Esophagus muscularis mucosa (tissue), 4 donors: ENCODE data around the gene SLC2A5. TPM values are rescaled to one million over a fixed set of nuclear protein-coding genes. Genes with fewer than 3 reads are reported as not detected.

Experiments
- DNase-seq: peaks from one replicate; pipeline ENCODE4 v3.0.0-alpha.2; 2017; ENCODE audit errors: extremely low spot score
- H3K27ac ChIP-seq, 4 donors: fragments of 200-600 bp; sonication (generic); replicated peaks in 1 of 4; 1 replicate in 3 of 4; 2 replicates in 1 of 4; pipeline ENCODE4 v1.5.1; 2016 to 2019; ENCODE audit warnings: mild to moderate bottlenecking in 1 of 4
- H3K27me3 ChIP-seq, 4 donors: fragments of 200-600 bp; sonication (generic); one replicate each; pipeline versions ENCODE4 v1.5.1 to v1.6.0; 2016 to 2019
- H3K36me3 ChIP-seq, 4 donors: fragments of 200-600 bp; sonication (generic); one replicate each; pipeline ENCODE4 v1.5.1; 2016 to 2019
- H3K4me1 ChIP-seq, 4 donors: fragments of 200-600 bp; sonication (generic); one replicate each; pipeline ENCODE4 v1.5.1; 2016 to 2019
- H3K4me3 ChIP-seq, 4 donors: fragments of 200-600 bp; sonication (generic); 1 replicate in 2 of 4; 2 replicates in 2 of 4; pipeline ENCODE4 v1.5.1; 2016 to 2019; ENCODE audit warnings: mild to moderate bottlenecking in 4 of 4, moderate library complexity in 1 of 4
- H3K9me3 ChIP-seq, 4 donors: fragments of 200-600 bp; sonication (generic); 1 replicate in 3 of 4; 2 replicates in 1 of 4; pipeline ENCODE4 v1.5.1; 2016 to 2019
- CTCF ChIP-seq, 3 experiments: fragments of 200-600 bp in 2 of 3; fragments of 450-650 bp in 1 of 3; sonication (generic) in 2 of 3; IDR thresholded peaks; one replicate each; pipeline ENCODE4 v1.5.1; 2017 to 2019; ENCODE audit warnings: antibody characterized with exemption in 3 of 3, mild to moderate bottlenecking in 2 of 3, moderate library complexity in 1 of 3
- EP300 ChIP-seq: sonication (generic); formaldehyde crosslinking; IDR thresholded peaks from one replicate; pipeline ENCODE4 v1.6.1; 2017; ENCODE audit warnings: antibody characterized with exemption
- POLR2A ChIP-seq: fragments of 450-650 bp; IDR thresholded peaks from one replicate; pipeline ENCODE4 v1.6.1; 2017; ENCODE audit warnings: antibody characterized with exemption, moderate library complexity, mild to moderate bottlenecking, low read depth
- POLR2AphosphoS5 ChIP-seq, 2 donors: sonication (generic); formaldehyde crosslinking; IDR thresholded peaks; one replicate each; pipeline ENCODE4 v1.6.1; 2017; ENCODE audit warnings: antibody characterized with exemption in 2 of 2
- WGBS: methylation state at CpG from one replicate; pipeline ENCODE4 v1.1.5; 2018; 5-methylcytosine and 5-hydroxymethylcytosine counted together
- intact Hi-C: fragments of 100-400 bp; cut with DNase I; formaldehyde crosslinking; loops from one replicate; pipeline ENCODE4 v1.15.1; 2023
- total RNA-seq, 4 donors: library from RNA; depleted of rRNA; stranded (reverse); fragments of >200 nt; gene quantifications; one replicate each; pipeline versions ENCODE4 v1.1.0 to v1.2.1, GENCODE V29; 2016

SLC2A5 gene
- total RNA-seq, 4 donors from 2014 or later, result 0.06 to 2.0 (median 0.57) TPM; not detected in 1

DNA sequence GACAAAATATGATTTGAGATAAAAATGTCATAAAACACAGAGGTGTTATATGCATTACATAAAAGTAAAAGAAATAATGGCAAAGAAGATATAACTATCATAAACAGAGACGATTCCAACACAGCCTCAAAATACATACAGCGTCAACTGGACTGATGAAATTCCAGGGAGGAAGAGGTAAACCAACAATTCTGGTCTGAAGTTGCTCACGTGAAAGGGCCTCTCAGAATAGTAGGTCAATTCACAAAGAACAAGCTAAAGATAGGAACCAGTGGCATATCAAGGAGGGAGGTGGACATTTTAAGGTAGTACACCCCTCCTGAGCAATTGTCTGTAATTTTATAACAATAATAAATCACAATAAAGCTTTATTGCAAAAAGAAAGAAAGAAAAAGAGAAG lies 18.6 kb downstream of the SLC2A5 start:
- DNase-seq, result no peak
- H3K27me3 ChIP-seq, result no peaks in the 10 kb centered on the region
- H3K4me3 ChIP-seq, result no peak overlapping the region
- no peak overlapping the region for H3K27ac ChIP-seq
- 64% methylated on average over 3 of the region's 3 CpGs for WGBS
- H3K4me1 ChIP-seq, result no peaks in the 10 kb centered on the region
- H3K9me3 ChIP-seq, result no peaks in the 10 kb centered on the region
- TF ChIP-seq POLR2A (no peak), CTCF (IDR thresholded peaks at IDR 0.05) (no peak), POLR2AphosphoS5 (IDR thresholded peaks at IDR 0.05) (no peak), EP300 (no peak)
- intact Hi-C loops, result no loop called here
- H3K36me3 ChIP-seq, result no peaks in the 10 kb centered on the region

DNA sequence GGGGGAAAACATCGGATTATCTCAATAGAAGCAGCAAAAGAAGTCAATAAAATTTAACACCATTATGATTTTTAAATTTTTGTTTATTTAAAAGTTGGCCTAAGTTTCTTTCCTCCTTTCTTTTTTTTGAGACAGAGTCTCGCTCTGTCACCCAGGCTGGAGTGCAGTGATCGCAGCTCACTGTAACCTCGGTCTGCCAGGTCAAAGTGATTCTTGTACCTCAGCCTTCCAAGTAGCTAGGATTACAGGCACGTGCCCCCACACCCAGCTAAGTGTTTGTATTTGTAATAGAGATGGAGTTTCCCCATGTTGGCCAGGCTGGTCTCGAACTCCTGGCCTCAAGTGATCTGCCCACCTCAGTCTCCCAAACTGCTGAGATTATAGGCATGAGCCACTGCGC lies 20.9 kb downstream of the SLC2A5 start:
- TF ChIP-seq EP300 (no peak), CTCF (IDR thresholded peaks at IDR 0.05) (no peak), POLR2A (no peak), POLR2AphosphoS5 (IDR thresholded peaks at IDR 0.05) (no peak)
- no peak for DNase-seq
- Histone ChIP-seq H3K27ac (no peak overlapping the region), H3K4me1 (no peaks in the 10 kb centered on the region), H3K27me3 (no peaks in the 10 kb centered on the region), H3K9me3 (no peaks in the 10 kb centered on the region), H3K36me3 (no peaks in the 10 kb centered on the region), H3K4me3 (no peak overlapping the region)
- intact Hi-C loops, result no loop called here
- WGBS, result 80% methylated on average over 7 of the region's 7 CpGs

DNA sequence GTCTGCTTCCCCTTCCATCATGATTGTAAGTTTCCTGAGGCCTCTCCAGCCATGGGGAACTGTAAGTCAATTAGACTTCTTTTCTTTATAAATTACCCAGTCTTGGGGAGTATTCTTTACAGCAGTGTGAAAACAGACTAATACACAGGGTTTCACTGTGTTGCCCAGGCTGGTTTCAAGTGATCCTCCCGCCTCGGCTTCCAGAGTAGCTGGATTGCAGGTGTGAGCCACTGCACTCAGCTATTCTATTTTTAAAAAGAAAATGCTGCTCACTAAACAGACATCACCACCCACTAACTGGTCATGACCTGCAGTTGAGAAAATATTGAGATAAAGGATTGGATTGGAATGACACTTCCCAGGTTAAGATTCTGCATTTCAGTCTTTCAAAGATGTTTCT lies 22.4 kb downstream of the SLC2A5 start:
- Histone ChIP-seq H3K4me3 (no peak overlapping the region), H3K36me3 (no peaks in the 10 kb centered on the region), H3K4me1 (no peaks in the 10 kb centered on the region), H3K9me3 (no peaks in the 10 kb centered on the region), H3K27me3 (no peaks in the 10 kb centered on the region), H3K27ac (no peak overlapping the region)
- intact Hi-C loops, result no loop called here
- 91% methylated on average over 2 of the region's 2 CpGs for WGBS
- no peak for DNase-seq
- TF ChIP-seq CTCF (IDR thresholded peaks at IDR 0.05) (no peak), POLR2A (no peak), EP300 (no peak)

GRCh38 chr1:9045861-9046510 lies 23.4 kb downstream of the SLC2A5 start:
- no peak for TF ChIP-seq POLR2AphosphoS5 (IDR thresholded peaks at IDR 0.05)
- no peaks in the 10 kb centered on the region for H3K4me1 ChIP-seq
- H3K4me3 ChIP-seq, result no peak overlapping the region
- no peak overlapping the region for H3K27ac ChIP-seq
- DNase-seq, result no peak
- WGBS, result 92% methylated on average over 7 of the region's 7 CpGs
- H3K9me3 ChIP-seq, result no peaks in the 10 kb centered on the region
- intact Hi-C loops, result no loop called here
- H3K36me3 ChIP-seq, result no peaks in the 10 kb centered on the region
- H3K27me3 ChIP-seq, result no peaks in the 10 kb centered on the region

DNA sequence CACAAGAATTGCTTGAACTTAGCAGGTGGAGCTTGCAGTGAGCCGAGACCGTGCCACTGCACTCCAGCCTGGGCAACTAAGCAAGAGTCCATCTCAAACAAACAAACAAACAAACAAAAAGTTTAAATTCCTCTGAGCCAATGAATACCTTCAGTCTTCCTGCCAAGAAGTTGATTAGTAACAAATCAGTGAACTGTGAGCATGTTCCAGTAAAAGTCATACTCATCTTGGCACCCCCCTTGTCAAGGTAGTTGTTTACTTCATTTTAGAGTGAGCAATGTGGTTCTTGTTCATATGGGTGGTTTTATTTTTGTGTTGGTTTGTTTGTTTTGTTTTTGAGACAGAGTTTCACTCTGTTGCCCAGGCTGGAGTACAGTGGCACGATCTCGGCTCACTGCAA lies 25.2 kb downstream of the SLC2A5 start:
- TF ChIP-seq CTCF (IDR thresholded peaks at IDR 0.05), result no peak
- no peak for TF ChIP-seq POLR2AphosphoS5 (IDR thresholded peaks at IDR 0.05)
- no peak for TF ChIP-seq POLR2A
- TF ChIP-seq EP300, result no peak
- H3K9me3 ChIP-seq, result no peaks in the 10 kb centered on the region
- intact Hi-C loops, result no loop called here
- H3K27me3 ChIP-seq, result no peaks in the 10 kb centered on the region
- DNase-seq, result no peak
- no peak overlapping the region for H3K4me3 ChIP-seq
- H3K4me1 ChIP-seq, result peaks cover 0 to 7% (median 2%) of the 10 kb centered on the region in 4 donors
- H3K36me3 ChIP-seq, result no peaks in the 10 kb centered on the region
- 97% methylated on average over 4 of the region's 4 CpGs for WGBS
- no peak overlapping the region for H3K27ac ChIP-seq
